Measurements from ENCODE around the gene UBE2L6. TPM values are rescaled to one million over a fixed set of nuclear protein-coding genes. Genes with fewer than 3 reads are reported as not detected.
"Not testable (repeated sequence)": the region's sequence is repeated elsewhere in the genome, so short reads cannot be mapped to it uniquely, and the experiment has no call there.

Gene UBE2L6
- total RNA-seq, 1 donor from 2014 or later = 53.5 TPM

- intact Hi-C loops (cut with DNase I) = no loop called here
- DNase-seq (ENCODE audit: low spot score) (no peak), ATAC-seq (no peak)
Measured at GRCh38 chr11:57536947-57537619, 30.4 kb downstream of the UBE2L6 start, which contains the start of gene SMTNL1. Gene SMTNL1, plus strand, starts transcription at chr11:57537595. Its CDS starts 5,048 bp downstream, at chr11:57542643.

GRCh38 chr11:57534449-57534848 lies 33.0 kb downstream of the UBE2L6 start:
- intact Hi-C loops (cut with DNase I); ATAC-seq; DNase-seq (ENCODE audit: low spot score): not testable (repeated sequence)

GRCh38 chr11:57530596-57531507 lies 36.6 kb downstream of the UBE2L6 start, which contains the start of gene TIMM10:
Gene TIMM10, minus strand, starts transcription at chr11:57530754. Its CDS starts 565 bp downstream, at chr11:57530189.
- intact Hi-C loops (cut with DNase I) = no loop called here
- DNase-seq (ENCODE audit: low spot score) (peak; percentile 96), ATAC-seq (peak; percentile 98)

- DNase-seq (ENCODE audit: low spot score) (no peak), ATAC-seq (peak; percentile 2)
- intact Hi-C loops (cut with DNase I) = no loop called here
Measured at GRCh38 chr11:57530215-57530595, 37.3 kb downstream of the UBE2L6 start.

- DNase-seq (ENCODE audit: low spot score) = no peak
- ATAC-seq = no peak
- intact Hi-C loops (cut with DNase I) = no loop called here
Measured at GRCh38 chr11:57529012-57529411, 38.5 kb downstream of the UBE2L6 start.

GRCh38 chr11:57527056-57527631 lies 40.3 kb downstream of the UBE2L6 start:
- ATAC-seq (peak; percentile 28), DNase-seq (ENCODE audit: low spot score) (peak; percentile 88)
- intact Hi-C loops (cut with DNase I) = loop anchor here (2.0 kb wide), 1 partner anchor 68 kb away; no protein-coding TSS in a partner anchor

- intact Hi-C loops (cut with DNase I) = no loop called here
- no peak for ATAC-seq
- DNase-seq (ENCODE audit: low spot score) = no peak
Measured at GRCh38 chr11:57523419-57523818, 44.1 kb downstream of the UBE2L6 start.

GRCh38 chr11:57521116-57521515 lies 46.4 kb downstream of the UBE2L6 start:
- DNase-seq (ENCODE audit: low spot score) = no peak
- intact Hi-C loops (cut with DNase I) = no loop called here
- no peak for ATAC-seq

- ATAC-seq = no peak
- no peak for DNase-seq (ENCODE audit: low spot score)
- intact Hi-C loops (cut with DNase I) = no loop called here
Measured at GRCh38 chr11:57516061-57516443, 51.4 kb downstream of the UBE2L6 start.

- intact Hi-C loops (cut with DNase I) = no loop called here
- ATAC-seq = peak; percentile 82
- DNase-seq (ENCODE audit: low spot score) = peak; percentile 80
Measured at GRCh38 chr11:57515332-57516060, 52.0 kb downstream of the UBE2L6 start, which contains the start of gene SLC43A1. Gene SLC43A1, minus strand, starts transcription at chr11:57515702. Its CDS starts 1,591 bp downstream, at chr11:57514111.

GRCh38 chr11:57514538-57515331 lies 52.7 kb downstream of the UBE2L6 start:
- intact Hi-C loops (cut with DNase I) = no loop called here
- ATAC-seq (peak; percentile 80), DNase-seq (ENCODE audit: low spot score) (peak; percentile 82)

- ATAC-seq (peak; percentile 69), DNase-seq (ENCODE audit: low spot score) (peak; percentile 66)
- intact Hi-C loops (cut with DNase I) = no loop called here
Measured at GRCh38 chr11:57513911-57514537, 53.4 kb downstream of the UBE2L6 start.

GRCh38 chr11:57513452-57513795 lies 54.0 kb downstream of the UBE2L6 start:
- DNase-seq (ENCODE audit: low spot score) = no peak
- ATAC-seq = no peak
- intact Hi-C loops (cut with DNase I) = no loop called here

- no peak for ATAC-seq
- intact Hi-C loops (cut with DNase I) = no loop called here
- no peak for DNase-seq (ENCODE audit: low spot score)
Measured at GRCh38 chr11:57512646-57513451, 54.6 kb downstream of the UBE2L6 start.

GRCh38 chr11:57511741-57512430 lies 55.6 kb downstream of the UBE2L6 start:
- DNase-seq (ENCODE audit: low spot score) = no peak
- intact Hi-C loops (cut with DNase I) = no loop called here
- no peak for ATAC-seq
